ENCODE results near the gene PLSCR5.

DNA sequence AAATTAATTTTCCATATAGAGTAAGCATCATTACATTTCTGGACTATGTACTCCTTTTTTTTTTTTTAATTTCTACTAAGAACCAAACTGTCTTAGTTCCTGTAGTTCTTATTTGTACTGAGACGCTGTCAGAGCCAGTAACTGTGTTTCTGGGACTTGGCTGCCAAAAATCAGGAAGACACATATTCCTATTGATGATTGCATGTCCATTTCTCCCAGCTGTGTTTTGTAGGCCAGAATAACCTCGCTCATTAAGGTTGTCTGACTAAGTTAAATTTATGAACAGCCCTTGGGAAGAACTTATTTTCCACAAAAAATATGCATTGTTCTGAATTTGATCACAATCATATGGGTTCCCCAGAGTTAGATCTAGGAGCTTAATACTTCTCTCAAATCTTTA, 29.5 kb downstream of the PLSCR5 start:
- TF ChIP-seq, protein P1, sequence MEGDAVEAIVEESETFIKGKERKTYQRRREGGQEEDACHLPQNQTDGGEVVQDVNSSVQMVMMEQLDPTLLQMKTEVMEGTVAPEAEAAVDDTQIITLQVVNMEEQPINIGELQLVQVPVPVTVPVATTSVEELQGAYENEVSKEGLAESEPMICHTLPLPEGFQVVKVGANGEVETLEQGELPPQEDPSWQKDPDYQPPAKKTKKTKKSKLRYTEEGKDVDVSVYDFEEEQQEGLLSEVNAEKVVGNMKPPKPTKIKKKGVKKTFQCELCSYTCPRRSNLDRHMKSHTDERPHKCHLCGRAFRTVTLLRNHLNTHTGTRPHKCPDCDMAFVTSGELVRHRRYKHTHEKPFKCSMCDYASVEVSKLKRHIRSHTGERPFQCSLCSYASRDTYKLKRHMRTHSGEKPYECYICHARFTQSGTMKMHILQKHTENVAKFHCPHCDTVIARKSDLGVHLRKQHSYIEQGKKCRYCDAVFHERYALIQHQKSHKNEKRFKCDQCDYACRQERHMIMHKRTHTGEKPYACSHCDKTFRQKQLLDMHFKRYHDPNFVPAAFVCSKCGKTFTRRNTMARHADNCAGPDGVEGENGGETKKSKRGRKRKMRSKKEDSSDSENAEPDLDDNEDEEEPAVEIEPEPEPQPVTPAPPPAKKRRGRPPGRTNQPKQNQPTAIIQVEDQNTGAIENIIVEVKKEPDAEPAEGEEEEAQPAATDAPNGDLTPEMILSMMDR (IDR thresholded peaks at IDR 0.05), result no peak
- no peak for TF ChIP-seq POLR2AphosphoS5 (IDR thresholded peaks at IDR 0.05; ENCODE audit: insufficient read depth in 1 of 2, low read depth in 1 of 2)
- no peak for TF ChIP-seq POLR2A (IDR thresholded peaks at IDR 0.05)
